HG03565 (cell line): ENCODE results near the gene HOXC9.

Experiments used
- ATAC-seq: cut with Tn5 transposase; IDR thresholded peaks from one replicate; pipeline ENCODE4 v1.9.1; 2021; ENCODE audit warnings: mild to moderate bottlenecking, moderate library complexity; ENCODE audit not compliant: unreplicated experiment

HOXC9 gene

DNA sequence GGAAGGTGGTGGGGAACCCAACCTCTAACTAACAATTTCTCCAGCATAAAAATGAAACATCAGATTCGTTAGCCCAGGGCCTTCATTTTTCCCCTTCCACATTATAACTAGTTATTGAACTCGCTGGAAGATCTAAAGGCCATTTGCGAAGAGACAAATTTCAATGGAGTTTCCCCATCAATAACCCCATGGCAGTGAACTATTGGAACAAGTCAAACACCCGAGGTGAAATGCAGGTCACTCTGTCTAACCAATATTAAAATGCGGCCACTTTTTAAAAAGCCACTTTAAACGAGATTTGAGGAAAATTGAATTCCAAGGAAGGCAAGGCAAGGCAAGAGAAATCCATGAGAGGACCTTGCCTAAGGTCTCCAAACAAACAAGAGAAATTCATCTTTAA, 49.1 kb downstream of the HOXC9 start:
- no peak for ATAC-seq

- no peak for ATAC-seq
Measured at GRCh38 chr12:54050482-54050810, 50.5 kb downstream of the HOXC9 start.

DNA sequence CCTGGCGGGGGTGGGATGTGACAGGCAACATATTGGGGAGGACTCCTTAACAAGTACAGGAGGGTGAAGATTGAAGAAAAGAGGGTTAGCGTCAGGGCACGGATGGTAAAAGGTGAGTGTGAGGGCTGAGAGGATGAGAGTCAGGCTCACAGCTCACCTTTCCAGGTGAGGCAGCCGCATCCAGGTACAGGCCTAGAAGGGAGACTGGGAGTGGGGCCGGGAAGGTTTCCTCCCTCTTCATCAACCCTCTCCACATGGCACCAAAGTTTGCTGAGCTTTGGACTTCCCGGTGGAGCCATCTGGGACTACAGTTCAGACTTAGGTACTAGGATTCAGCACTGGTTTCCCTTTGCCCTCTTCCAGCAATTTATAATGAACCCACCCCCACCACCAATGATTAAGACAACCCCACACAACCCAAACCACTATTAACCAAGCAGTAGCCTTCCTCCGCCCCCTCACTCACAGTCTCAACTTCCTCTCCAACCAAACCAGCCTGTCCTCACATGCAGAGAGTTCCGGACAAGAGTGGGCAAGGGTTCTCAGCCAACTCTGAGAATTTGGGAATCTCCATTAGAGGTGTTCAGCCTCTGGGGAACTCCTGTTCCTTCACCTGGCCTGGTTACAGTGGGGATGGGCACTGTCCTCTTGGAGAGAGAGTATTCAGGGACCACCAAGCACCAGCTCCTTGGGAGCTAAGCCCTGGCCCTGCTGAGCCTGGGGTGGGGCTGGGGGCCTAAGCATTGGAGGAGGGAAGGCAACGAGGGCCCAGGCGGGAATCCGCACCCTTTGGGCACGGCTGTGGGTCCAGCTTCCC, 51.3 kb downstream of the HOXC9 start:
- no peak for ATAC-seq

DNA sequence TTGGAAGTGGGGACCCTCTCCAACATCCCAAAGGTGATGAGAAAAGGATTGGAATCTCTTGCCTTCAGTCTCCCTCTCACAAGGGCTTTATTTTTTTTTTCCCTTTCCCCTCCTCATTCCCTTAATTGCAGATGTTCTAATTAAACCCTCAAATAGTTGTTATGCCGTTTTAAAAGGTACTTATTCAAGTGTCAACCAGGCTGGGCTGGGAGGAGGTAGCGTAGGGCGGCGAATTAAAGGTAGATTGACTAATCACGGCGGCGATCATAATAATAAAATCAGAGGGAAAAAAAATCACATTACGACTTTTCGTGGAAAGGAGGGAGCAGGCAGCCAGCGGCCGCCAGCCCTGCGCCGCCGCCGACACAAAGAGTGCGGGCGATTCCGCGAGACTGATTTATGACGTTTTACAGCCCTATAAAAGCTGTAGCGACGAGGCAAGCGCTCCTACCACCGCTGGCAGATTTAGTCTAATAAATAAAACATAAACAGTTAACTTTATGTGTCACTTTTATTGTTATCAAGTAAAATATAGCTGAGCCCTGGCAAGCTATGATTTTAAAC, 52.0 kb downstream of the HOXC9 start:
- no peak for ATAC-seq

DNA sequence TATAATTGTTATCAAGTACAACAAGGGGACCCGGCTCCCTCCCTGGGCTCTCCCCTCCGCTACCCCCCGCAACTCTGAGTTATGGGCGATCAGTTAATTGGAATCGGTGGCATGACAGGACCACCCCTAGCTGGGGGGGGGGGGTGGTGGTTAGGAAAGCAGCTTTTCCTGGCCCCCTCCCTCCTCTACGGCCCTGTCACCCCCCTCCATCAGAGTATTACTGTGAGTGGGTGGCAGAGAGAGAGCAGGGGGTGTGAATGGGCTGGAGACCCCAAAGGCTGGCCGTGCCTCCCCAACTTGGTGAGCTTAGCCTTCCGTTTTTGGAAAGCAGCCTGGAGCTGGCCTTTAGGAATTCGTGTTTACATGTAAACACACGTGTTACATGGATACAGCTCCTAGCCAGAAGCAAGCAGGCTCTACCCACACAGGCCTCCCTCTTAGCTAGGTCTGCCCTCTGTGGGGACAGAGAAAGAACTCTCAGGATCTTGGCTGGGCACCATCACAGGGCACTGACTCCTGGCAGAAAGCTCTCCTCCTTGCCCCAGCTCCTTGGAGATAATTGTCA, 52.6 kb downstream of the HOXC9 start:
- ATAC-seq = no peak
